T-helper 22 cell (primary cell): ENCODE data around the gene SLC4A11.
A peak's percentile ranks its signal among the peaks of the same experiment; 100 is the strongest.

Source experiments
- DNase-seq: peaks from one replicate; pipeline ENCODE4 v3.0.0-alpha.2; 2020; ENCODE audit warnings: low read depth

Gene SLC4A11

GRCh38 chr20:3246682-3247081 lies 7.7 kb upstream of the SLC4A11 start:
- no peak for DNase-seq

- DNase-seq: no peak
These were observed 6.7 kb upstream of the SLC4A11 start for GRCh38 chr20:3245711-3246110.

GRCh38 chr20:3245156-3245555 lies 6.2 kb upstream of the SLC4A11 start:
- no peak for DNase-seq

- DNase-seq: no peak
These were observed 5.6 kb upstream of the SLC4A11 start for GRCh38 chr20:3244613-3245012.

GRCh38 chr20:3243718-3244358 lies 4.8 kb upstream of the SLC4A11 start:
- no peak for DNase-seq

GRCh38 chr20:3242172-3242692 lies 3.2 kb upstream of the SLC4A11 start:
- no peak for DNase-seq

- no peak for DNase-seq
These were observed 1.9 kb upstream of the SLC4A11 start for GRCh38 chr20:3240776-3241363.

- DNase-seq: no peak
These were observed 1.1 kb upstream of the SLC4A11 start for GRCh38 chr20:3239867-3240775.

- DNase-seq: peak; percentile 16
These were observed 369 bp downstream of the SLC4A11 start for GRCh38 chr20:3238616-3239025.

- no peak for DNase-seq
These were observed 903 bp downstream of the SLC4A11 start for GRCh38 chr20:3237958-3238615.

GRCh38 chr20:3237011-3237957 lies 1.7 kb downstream of the SLC4A11 start:
- no peak for DNase-seq

- DNase-seq: no peak
These were observed 3.2 kb downstream of the SLC4A11 start for GRCh38 chr20:3235666-3236324.

GRCh38 chr20:3233991-3234498 lies 4.9 kb downstream of the SLC4A11 start:
- DNase-seq: no peak

- DNase-seq: no peak
These were observed 5.6 kb downstream of the SLC4A11 start for GRCh38 chr20:3233131-3233990.

- DNase-seq: no peak
These were observed 7.0 kb downstream of the SLC4A11 start for GRCh38 chr20:3231889-3232588.

GRCh38 chr20:3231116-3231515 lies 7.9 kb downstream of the SLC4A11 start:
- no peak for DNase-seq

GRCh38 chr20:3229798-3230197 lies 9.2 kb downstream of the SLC4A11 start:
- DNase-seq: no peak

GRCh38 chr20:3229158-3229557 lies 9.8 kb downstream of the SLC4A11 start:
- no peak for DNase-seq

- no peak for DNase-seq
These were observed 10.3 kb downstream of the SLC4A11 start for GRCh38 chr20:3228750-3229032.
